Prostate gland (tissue), 2 donors: ENCODE measurements around the gene SAMD4A. TPM values are rescaled to one million over a fixed set of nuclear protein-coding genes. Genes with fewer than 3 reads are reported as not detected.

Experiments
- DNase-seq: peaks from one replicate; pipeline ENCODE4 v3.0.0-alpha.2; 2019; ENCODE audit warnings: low spot score
- H3K27ac ChIP-seq, 2 donors: fragments of 200-600 bp; sonication (generic); 2 replicates each; pipeline ENCODE4 v1.5.1; 2017 to 2019
- H3K27me3 ChIP-seq: fragments of 200-600 bp; sonication (generic); replicated peaks from 2 replicates; pipeline ENCODE4 v1.5.1; 2019; ENCODE audit not compliant: insufficient read depth
- H3K36me3 ChIP-seq, 2 donors: fragments of 200-600 bp; sonication (generic); 1 replicate in 1 of 2; 2 replicates in 1 of 2; pipeline versions ENCODE4 v1.5.1 to v1.8.1; 2017 to 2019
- H3K4me1 ChIP-seq: fragments of 200-600 bp; sonication (generic); replicated peaks from 2 replicates; pipeline ENCODE4 v1.5.1; 2019
- H3K4me3 ChIP-seq, 2 donors: fragments of 200-600 bp; sonication (generic); 2 replicates each; pipeline ENCODE4 v1.5.1; 2017 to 2019
- H3K9me3 ChIP-seq: fragments of 200-600 bp; sonication (generic); 2 replicates; pipeline ENCODE4 v1.5.1; 2017
- POLR2A ChIP-seq: fragments of 450-650 bp; IDR thresholded peaks from one replicate; pipeline ENCODE4 v1.6.1; 2016; ENCODE audit warnings: antibody characterized with exemption, mild to moderate bottlenecking
- POLR2AphosphoS5 ChIP-seq: sonication (generic); formaldehyde crosslinking; IDR thresholded peaks from one replicate; pipeline ENCODE4 v1.6.1; 2017; ENCODE audit warnings: antibody characterized with exemption
- WGBS: methylation state at CpG from one replicate; pipeline ENCODE4 v1.1.5; 2018; 5-methylcytosine and 5-hydroxymethylcytosine counted together
- intact Hi-C: fragments of 100-400 bp; cut with DNase I; formaldehyde crosslinking; loops from one replicate; pipeline ENCODE4 v1.14.2; 2022
- total RNA-seq, 2 donors: library from RNA; depleted of rRNA; stranded (reverse); fragments of >200 nt; gene quantifications; one replicate each; pipeline ENCODE4 v1.1.0, GENCODE V29; 2016
- TF ChIP-seq, protein P1 (sequence below), 4 experiments: fragments of 200-600 bp in 2 of 4; fragments of 450-650 bp in 2 of 4; sonication (generic) in 2 of 4; IDR thresholded peaks; 1 replicate in 3 of 4; 2 replicates in 1 of 4; pipeline ENCODE4 v1.5.1; 2016 to 2019; ENCODE audit warnings: antibody characterized with exemption in 4 of 4, mild to moderate bottlenecking in 2 of 4, moderate library complexity in 2 of 4

The SAMD4A gene
- total RNA-seq, 2 donors from 2014 or later: 18.1 to 38.5 TPM

DNA sequence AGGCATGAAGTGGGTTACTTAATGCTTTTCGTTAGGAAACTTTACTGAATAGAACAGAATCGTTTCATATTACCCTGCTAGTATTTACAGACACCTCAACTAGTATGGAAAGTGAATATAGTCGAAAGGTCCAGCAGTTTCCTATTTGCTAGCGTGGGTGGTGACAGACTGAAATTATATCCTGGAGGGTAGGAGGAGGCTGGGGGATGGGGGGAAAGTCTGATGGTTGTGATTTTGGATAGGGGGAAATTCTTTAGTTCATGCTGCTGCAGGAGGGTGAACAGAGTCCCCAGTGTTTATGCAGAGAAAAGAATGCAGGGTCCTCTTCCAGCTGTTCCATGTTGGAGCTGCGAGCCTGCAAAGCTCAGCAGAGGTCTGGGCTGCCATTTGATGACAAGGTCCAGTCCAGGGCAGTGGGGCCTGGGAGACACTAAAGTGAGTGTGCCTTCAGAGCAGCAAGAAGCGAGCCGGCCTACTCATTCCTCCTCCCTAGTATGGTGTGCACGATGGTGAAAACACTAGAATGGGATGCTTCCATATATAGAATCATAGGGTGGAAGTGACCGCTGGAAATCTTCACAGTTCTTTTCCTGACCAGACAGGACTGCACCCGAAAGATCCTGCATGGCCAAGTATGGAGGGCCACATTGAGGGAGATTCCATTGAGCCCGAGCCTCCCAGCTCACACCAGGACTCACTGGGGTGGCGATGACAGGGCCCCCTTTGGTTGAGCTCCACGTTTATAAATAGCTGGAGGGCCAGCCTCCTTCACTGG, 2.1 kb downstream of the SAMD4A start:
- peak overlapping the region in 1 of 2 donors; percentile 66 for H3K4me3 ChIP-seq

DNA sequence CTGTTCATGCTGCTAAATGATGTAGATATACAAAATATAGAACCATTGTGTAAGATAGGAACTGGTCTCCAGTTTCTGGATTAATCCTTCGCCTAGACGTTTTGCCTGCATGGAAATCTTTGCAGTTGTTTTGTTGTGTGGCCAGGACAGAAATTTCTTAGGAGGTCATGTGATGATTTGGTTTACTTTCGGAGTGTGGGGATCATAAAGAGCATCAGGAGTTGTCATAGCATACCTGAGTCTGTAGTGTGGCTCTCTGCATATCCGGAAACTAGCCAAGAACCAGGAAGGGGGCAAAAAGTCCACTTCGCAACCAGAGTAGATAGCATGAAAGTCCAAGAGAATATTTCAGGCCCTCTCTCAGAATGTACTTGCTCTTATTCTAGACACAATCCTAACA, 3.1 kb downstream of the SAMD4A start:
- TF ChIP-seq POLR2A (no peak), POLR2AphosphoS5 (no peak)
- TF ChIP-seq, protein P1, sequence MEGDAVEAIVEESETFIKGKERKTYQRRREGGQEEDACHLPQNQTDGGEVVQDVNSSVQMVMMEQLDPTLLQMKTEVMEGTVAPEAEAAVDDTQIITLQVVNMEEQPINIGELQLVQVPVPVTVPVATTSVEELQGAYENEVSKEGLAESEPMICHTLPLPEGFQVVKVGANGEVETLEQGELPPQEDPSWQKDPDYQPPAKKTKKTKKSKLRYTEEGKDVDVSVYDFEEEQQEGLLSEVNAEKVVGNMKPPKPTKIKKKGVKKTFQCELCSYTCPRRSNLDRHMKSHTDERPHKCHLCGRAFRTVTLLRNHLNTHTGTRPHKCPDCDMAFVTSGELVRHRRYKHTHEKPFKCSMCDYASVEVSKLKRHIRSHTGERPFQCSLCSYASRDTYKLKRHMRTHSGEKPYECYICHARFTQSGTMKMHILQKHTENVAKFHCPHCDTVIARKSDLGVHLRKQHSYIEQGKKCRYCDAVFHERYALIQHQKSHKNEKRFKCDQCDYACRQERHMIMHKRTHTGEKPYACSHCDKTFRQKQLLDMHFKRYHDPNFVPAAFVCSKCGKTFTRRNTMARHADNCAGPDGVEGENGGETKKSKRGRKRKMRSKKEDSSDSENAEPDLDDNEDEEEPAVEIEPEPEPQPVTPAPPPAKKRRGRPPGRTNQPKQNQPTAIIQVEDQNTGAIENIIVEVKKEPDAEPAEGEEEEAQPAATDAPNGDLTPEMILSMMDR (IDR thresholded peaks at IDR 0.05): no peak
- Histone ChIP-seq H3K27ac (peak overlapping the region; percentile 40 to 93), H3K4me1 (no peaks in the 10 kb centered on the region), H3K4me3 (no peak overlapping the region), H3K36me3 (no peaks in the 10 kb centered on the region), H3K9me3 (no peaks in the 10 kb centered on the region), H3K27me3 (no peaks in the 10 kb centered on the region)
- intact Hi-C loops: loop anchor here (5.0 kb wide), 2 partner anchors 37 to 77 kb away; no protein-coding TSS in a partner anchor
- no peak for DNase-seq
- 74% methylated on average over 5 of the region's 5 CpGs for WGBS

More for the DNA sequence above, 2.1 kb downstream of the SAMD4A start:
- Histone ChIP-seq H3K27ac (peak overlapping the region; percentile 93 to 97), H3K4me1 (no peaks in the 10 kb centered on the region), H3K27me3 (no peaks in the 10 kb centered on the region), H3K9me3 (no peaks in the 10 kb centered on the region), H3K36me3 (no peaks in the 10 kb centered on the region)
- no peak for DNase-seq
- peak; percentile 18 for TF ChIP-seq POLR2AphosphoS5
- TF ChIP-seq, protein P1 (IDR thresholded peaks at IDR 0.05): no peak
- intact Hi-C loops: no loop called here
- 64% methylated on average over 13 of the region's 13 CpGs for WGBS

DNA sequence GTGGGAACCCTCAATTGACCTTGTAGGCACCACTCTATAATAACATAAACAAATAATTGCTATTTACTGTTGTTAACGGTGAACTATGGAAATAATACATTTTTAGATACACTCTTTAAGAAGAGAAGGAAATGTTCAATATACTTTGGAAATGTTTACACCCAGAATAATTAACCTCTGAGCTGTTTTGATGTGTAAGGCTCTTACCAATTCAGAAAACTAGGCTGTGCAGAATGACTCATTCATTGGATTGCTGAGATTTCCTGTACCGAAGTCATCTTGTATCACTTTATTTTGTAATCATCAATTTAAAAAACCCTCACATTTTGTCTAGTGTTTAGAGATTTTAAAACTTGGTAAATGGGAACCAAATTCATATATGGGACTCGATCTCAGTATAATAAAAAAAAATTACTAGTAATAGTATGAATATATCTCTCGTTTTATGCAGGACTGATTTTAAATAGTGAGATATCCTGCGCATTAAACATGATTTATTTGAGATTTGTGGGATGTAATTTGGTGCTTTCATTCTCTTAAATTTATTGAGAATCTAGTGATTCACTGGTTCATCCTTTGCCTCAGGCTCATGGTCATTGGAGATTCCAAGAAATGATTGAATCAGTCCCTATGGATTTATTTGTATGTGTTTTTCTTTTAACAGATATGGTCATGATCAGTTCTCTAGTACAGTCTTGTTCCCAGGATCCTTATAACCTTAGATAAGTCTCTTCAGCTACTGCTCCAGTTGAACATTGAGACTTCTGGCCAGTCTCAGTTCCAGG, 3.9 kb downstream of the SAMD4A start:
- H3K4me1 ChIP-seq: no peaks in the 10 kb centered on the region
- no peak overlapping the region for H3K27ac ChIP-seq
- H3K27me3 ChIP-seq: no peaks in the 10 kb centered on the region
- 83% methylated on average over 5 of the region's 5 CpGs for WGBS
- intact Hi-C loops: loop anchor here (5.0 kb wide), 2 partner anchors 36 to 76 kb away; no protein-coding TSS in a partner anchor
- H3K4me3 ChIP-seq: no peak overlapping the region
- H3K36me3 ChIP-seq: no peaks in the 10 kb centered on the region
- no peaks in the 10 kb centered on the region for H3K9me3 ChIP-seq
- DNase-seq: no peak
- TF ChIP-seq POLR2A (no peak), POLR2AphosphoS5 (no peak)
- TF ChIP-seq, protein P1 (IDR thresholded peaks at IDR 0.05): no peak

DNA sequence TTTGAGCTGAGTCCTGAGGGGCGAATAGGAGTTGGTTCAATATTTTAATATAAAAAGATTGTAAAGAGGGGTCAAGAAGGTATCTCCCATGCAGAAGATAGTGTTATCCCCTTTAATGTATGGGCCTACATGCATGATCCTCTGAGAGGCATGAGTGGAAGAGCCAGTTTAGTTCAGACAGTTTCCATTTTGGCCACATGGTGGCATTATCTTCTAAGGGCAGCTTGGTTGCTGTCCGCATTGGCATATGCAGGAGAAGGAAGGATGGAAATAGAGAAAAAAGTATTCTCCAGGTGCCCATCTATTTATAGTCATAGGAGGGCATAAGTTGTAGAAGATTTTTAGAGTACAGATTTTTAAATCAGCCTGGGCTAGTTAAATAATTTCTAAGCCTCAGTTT, 5.4 kb downstream of the SAMD4A start:
- WGBS: 99% methylated on average over 2 of the region's 2 CpGs
- Histone ChIP-seq H3K4me3 (no peak overlapping the region), H3K27me3 (no peaks in the 10 kb centered on the region), H3K27ac (no peak overlapping the region), H3K9me3 (no peaks in the 10 kb centered on the region), H3K4me1 (no peaks in the 10 kb centered on the region), H3K36me3 (no peaks in the 10 kb centered on the region)
- no peak for TF ChIP-seq POLR2A
- TF ChIP-seq, protein P1 (IDR thresholded peaks at IDR 0.05): peak in 1 of 4 experiments; percentile 21
- no peak for DNase-seq
- intact Hi-C loops: loop anchor here (5.0 kb wide), 2 partner anchors 35 to 75 kb away; no protein-coding TSS in a partner anchor
